Measurements from ENCODE around the gene SVIL.

DNA sequence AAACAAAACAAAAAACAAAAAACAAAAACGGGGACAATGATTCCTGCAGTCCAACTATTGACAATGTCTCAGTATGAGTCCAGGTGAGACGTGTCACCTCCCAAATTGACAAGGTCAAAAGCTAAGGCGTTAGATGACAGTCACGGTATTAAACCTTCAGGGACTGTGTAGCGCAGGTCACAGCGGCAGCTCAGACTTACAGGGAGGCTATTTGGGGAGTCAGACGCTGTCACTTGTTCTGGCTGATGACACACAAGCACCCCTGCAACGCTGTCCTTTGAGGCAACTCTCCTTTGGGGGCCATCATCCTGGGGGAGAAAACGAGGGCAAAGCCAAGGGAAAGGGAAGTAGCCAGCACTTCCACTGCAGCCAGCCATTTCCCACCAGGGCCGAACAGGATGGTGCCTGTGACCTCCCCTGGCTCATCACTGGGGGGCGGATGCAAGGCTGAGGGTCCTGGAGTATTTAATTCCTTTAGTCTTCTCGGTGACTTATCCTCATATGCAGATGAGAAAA lies 55.3 kb downstream of the SVIL start:
- TF ChIP-seq POLR2A (IDR thresholded peaks at IDR 0.05; ENCODE audit: low read length): no peak
- no peak for TF ChIP-seq GATA1 (IDR thresholded peaks at IDR 0.05; ENCODE audit: low read depth, low read length)

All from erythroblast (primary cell).